DND-41 (cell line): ENCODE results near the gene GTF2H4.

Experiments
- EZH2 ChIP-seq: IDR thresholded peaks from 3 replicates; pipeline ENCODE4 v1.6.1; 2012; ENCODE audit warnings: borderline replicate concordance, low read depth, mild to moderate bottlenecking, moderate library complexity, low read length, inconsistent platforms; ENCODE audit not compliant: severe bottlenecking
- TF ChIP-seq, protein P1 (sequence below): IDR thresholded peaks from 2 replicates; pipeline ENCODE4 v1.5.1; 2012; ENCODE audit warnings: borderline replicate concordance, low read length, moderate library complexity, mild to moderate bottlenecking; ENCODE audit not compliant: poor library complexity, severe bottlenecking; ENCODE audit errors: extremely low read depth

DNA sequence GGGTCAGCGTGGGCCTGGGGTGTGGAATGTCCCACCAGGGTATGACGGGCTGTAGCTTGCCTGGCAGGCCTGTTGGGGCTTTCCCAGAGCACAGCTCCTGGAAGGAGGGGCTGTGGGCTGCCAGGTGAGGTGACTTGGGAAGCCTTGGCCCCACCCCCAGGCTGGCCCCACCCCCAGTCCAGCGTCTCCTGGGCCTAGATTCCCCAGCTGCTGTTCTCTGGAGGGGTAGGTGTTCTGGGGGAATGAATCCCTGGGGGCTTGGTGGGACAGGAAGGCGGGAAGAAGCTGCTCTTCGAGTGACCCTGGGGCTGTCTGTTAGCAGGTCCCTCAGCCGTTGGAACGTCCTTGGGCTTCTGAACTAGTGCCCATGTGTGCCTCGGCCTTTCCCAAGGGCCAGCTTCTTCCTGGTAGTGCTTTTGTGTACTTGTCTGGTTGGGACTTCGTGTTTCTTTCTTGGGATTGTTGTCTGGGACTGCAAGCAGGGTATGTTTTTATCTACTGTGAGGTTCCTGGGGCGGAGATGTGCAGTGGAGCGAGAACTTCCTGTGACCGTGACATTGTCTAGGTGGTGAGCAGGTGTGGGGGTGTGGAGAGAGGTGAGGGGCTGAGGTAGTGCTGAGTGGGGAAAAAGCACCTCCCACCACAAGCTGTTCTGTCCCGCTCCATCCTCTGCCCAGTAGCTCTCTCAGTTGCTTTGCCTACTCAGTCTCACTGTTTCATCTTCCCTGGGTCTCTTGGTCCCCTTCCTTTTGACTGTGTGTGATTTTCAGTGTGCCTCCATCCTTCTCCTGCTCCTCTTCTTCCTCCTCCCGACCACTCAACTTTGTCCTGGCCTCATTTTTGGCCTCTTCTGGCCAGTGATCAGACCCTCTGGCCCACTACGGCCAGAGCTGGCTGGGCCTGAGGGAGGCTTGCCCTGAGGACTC is 25.0 kb upstream of the GTF2H4 start:
- TF ChIP-seq, protein P1, sequence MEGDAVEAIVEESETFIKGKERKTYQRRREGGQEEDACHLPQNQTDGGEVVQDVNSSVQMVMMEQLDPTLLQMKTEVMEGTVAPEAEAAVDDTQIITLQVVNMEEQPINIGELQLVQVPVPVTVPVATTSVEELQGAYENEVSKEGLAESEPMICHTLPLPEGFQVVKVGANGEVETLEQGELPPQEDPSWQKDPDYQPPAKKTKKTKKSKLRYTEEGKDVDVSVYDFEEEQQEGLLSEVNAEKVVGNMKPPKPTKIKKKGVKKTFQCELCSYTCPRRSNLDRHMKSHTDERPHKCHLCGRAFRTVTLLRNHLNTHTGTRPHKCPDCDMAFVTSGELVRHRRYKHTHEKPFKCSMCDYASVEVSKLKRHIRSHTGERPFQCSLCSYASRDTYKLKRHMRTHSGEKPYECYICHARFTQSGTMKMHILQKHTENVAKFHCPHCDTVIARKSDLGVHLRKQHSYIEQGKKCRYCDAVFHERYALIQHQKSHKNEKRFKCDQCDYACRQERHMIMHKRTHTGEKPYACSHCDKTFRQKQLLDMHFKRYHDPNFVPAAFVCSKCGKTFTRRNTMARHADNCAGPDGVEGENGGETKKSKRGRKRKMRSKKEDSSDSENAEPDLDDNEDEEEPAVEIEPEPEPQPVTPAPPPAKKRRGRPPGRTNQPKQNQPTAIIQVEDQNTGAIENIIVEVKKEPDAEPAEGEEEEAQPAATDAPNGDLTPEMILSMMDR, result no peak
- no peak for TF ChIP-seq EZH2
